Type B pancreatic cell (in vitro differentiated cells): ENCODE results near the gene UROS. TPM values are rescaled to one million over a fixed set of nuclear protein-coding genes. Genes with fewer than 3 reads are reported as not detected.

Experiments used
- DNase-seq: peaks from one replicate; pipeline ENCODE4 v3.0.0; 2021; ENCODE audit warnings: mixed read lengths; ENCODE audit not compliant: unreplicated experiment; ENCODE audit errors: extremely low spot score
- H3K27ac Mint-ChIP-seq: 2 replicates; pipeline ENCODE4 v1.8.0; 2021; ENCODE audit warnings: mild to moderate bottlenecking, mixed read lengths
- H3K27me3 Mint-ChIP-seq: 2 replicates; pipeline ENCODE4 v1.8.0; 2021; ENCODE audit warnings: mixed read lengths
- H3K36me3 Mint-ChIP-seq: 2 replicates; pipeline ENCODE4 v1.8.0; 2021; ENCODE audit warnings: mixed read lengths
- H3K4me1 Mint-ChIP-seq: one replicate; pipeline ENCODE4 v1.8.0; 2021; ENCODE audit warnings: mixed read lengths; ENCODE audit not compliant: unreplicated experiment
- H3K4me3 Mint-ChIP-seq: 2 replicates; pipeline ENCODE4 v1.8.0; 2021; ENCODE audit warnings: mild to moderate bottlenecking, mixed read lengths
- H3K9me3 Mint-ChIP-seq: 2 replicates; pipeline ENCODE4 v1.8.0; 2021; ENCODE audit warnings: mixed read lengths
- total RNA-seq: library from RNA; stranded (reverse); gene quantifications from 2 replicates; pipeline ENCODE4 v1.2.1, GENCODE V29; 2021; ENCODE audit warnings: low replicate concordance
- TF ChIP-seq, protein P1 (sequence below): fragments of 200-600 bp; sonication (generic); conservative IDR thresholded peaks from 2 replicates; pipeline ENCODE4 v1.5.0; 2021; ENCODE audit warnings: antibody characterized with exemption, mild to moderate bottlenecking

Gene UROS
- total RNA-seq, 1 donor from 2014 or later: 52.5 TPM

GRCh38 chr10:125782054-125782453 lies 41.0 kb downstream of the UROS start:
- H3K27me3 Mint-ChIP-seq: no peaks in the 10 kb centered on the region
- peaks cover 6% of the 10 kb centered on the region for H3K36me3 Mint-ChIP-seq
- TF ChIP-seq, protein P1, sequence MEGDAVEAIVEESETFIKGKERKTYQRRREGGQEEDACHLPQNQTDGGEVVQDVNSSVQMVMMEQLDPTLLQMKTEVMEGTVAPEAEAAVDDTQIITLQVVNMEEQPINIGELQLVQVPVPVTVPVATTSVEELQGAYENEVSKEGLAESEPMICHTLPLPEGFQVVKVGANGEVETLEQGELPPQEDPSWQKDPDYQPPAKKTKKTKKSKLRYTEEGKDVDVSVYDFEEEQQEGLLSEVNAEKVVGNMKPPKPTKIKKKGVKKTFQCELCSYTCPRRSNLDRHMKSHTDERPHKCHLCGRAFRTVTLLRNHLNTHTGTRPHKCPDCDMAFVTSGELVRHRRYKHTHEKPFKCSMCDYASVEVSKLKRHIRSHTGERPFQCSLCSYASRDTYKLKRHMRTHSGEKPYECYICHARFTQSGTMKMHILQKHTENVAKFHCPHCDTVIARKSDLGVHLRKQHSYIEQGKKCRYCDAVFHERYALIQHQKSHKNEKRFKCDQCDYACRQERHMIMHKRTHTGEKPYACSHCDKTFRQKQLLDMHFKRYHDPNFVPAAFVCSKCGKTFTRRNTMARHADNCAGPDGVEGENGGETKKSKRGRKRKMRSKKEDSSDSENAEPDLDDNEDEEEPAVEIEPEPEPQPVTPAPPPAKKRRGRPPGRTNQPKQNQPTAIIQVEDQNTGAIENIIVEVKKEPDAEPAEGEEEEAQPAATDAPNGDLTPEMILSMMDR: no peak
- DNase-seq: peak; percentile 52
- H3K4me3 Mint-ChIP-seq: no peak overlapping the region
- no peaks in the 10 kb centered on the region for H3K9me3 Mint-ChIP-seq
- H3K4me1 Mint-ChIP-seq: no peaks in the 10 kb centered on the region
- H3K27ac Mint-ChIP-seq: no peak overlapping the region

DNA sequence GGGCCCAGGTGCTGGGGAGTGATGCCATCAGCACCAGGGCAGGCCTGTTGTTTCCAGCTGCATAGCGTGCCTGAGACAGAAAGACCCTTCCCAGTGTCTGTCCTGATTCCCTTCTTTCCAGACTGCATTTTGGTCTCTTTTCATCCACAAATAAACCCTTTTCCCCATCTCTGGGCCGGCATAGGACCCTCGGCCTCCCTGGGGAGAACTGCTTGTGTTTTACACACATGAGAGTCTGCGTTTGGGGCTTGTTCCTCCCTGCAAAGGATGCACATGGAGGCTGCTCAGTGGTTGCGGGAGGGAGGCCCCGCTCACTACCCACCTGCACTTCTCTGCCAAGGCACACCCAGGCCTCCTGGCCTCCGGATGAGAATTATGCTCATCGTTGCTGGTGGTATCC lies 41.7 kb downstream of the UROS start:
- no peak overlapping the region for H3K4me3 Mint-ChIP-seq
- no peaks in the 10 kb centered on the region for H3K9me3 Mint-ChIP-seq
- no peak overlapping the region for H3K27ac Mint-ChIP-seq
- TF ChIP-seq, protein P1: no peak
- no peaks in the 10 kb centered on the region for H3K4me1 Mint-ChIP-seq
- no peaks in the 10 kb centered on the region for H3K27me3 Mint-ChIP-seq
- H3K36me3 Mint-ChIP-seq: peaks cover 5% of the 10 kb centered on the region
- peak; percentile 54 for DNase-seq

DNA sequence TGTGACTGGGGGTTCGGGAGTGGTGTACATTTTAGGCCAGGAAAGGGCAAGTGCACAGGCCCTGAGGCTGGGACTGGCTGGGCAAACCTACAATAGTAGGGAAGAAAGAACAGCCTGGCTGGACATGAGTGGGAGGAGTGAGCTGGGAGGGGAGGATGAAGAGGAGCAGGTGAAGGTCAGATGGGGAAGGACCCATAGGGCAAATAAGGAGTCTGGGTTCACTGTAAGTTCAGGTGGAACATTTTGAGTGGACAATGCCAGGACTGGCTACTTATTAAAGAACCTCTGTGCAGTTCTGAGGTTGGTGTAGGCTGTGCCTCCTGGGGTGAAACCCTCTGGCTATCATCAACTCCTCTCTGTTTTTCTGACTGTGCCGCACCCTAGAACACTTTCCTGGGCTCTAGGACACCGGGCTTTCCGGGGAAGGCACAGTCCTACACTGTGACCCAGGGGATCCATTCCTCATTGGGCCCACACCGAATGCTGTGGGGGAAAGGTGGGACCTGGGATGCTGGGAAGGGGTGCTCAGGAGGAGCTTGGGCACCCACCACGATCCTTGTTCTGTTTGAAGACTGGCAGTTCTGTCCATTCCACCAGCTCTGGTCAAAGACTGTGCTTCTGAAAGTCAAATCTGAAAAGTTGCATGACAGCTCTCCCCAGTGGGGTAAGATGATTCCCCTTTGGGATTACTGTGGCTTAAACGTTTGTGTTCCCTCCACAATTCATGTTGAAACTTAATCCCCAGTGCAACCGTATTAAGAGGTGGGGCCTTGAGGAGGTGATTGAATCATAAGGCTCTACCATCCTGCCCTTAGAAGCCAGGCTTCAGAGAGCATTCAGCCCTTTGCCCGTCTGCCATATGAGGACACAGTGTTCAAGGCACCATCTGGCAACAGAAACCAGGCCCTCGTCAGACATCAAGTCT lies 43.4 kb downstream of the UROS start:
- H3K9me3 Mint-ChIP-seq: no peaks in the 10 kb centered on the region
- H3K27ac Mint-ChIP-seq: no peak overlapping the region
- peak; percentile 40 for DNase-seq
- no peaks in the 10 kb centered on the region for H3K27me3 Mint-ChIP-seq
- TF ChIP-seq, protein P1: no peak
- no peaks in the 10 kb centered on the region for H3K36me3 Mint-ChIP-seq
- H3K4me1 Mint-ChIP-seq: no peaks in the 10 kb centered on the region
- no peak overlapping the region for H3K4me3 Mint-ChIP-seq

DNA sequence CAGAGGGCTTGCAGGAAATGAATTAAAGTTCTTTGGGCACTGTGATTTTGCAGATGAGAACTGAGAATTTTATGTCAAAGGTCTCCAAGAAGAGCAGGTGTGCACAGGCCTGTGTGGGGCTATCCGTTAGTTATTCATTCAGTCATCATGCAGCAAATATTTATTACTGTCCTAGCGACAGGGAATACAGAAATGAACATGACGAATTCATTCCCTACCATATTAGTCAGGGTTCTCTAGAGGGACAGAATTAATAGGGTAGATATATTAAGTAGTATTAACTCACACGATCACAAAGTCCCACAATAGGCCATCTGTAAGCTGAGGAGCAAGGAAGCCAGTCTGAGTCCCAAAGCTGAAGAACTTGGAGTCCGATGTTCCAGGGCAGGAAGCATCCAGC lies 44.5 kb downstream of the UROS start:
- no peak overlapping the region for H3K27ac Mint-ChIP-seq
- H3K9me3 Mint-ChIP-seq: no peaks in the 10 kb centered on the region
- TF ChIP-seq, protein P1: no peak
- H3K36me3 Mint-ChIP-seq: no peaks in the 10 kb centered on the region
- no peaks in the 10 kb centered on the region for H3K4me1 Mint-ChIP-seq
- no peaks in the 10 kb centered on the region for H3K27me3 Mint-ChIP-seq
- no peak overlapping the region for H3K4me3 Mint-ChIP-seq
- no peak for DNase-seq

- TF ChIP-seq, protein P1: no peak
- Mint-ChIP-seq H3K36me3 (no peaks in the 10 kb centered on the region), H3K27me3 (no peaks in the 10 kb centered on the region), H3K9me3 (no peaks in the 10 kb centered on the region), H3K4me3 (no peak overlapping the region), H3K27ac (no peak overlapping the region), H3K4me1 (no peaks in the 10 kb centered on the region)
- peak; percentile 51 for DNase-seq
These were observed 45.3 kb downstream of the UROS start for GRCh38 chr10:125777806-125778205.
